HG02623 (cell line): ENCODE measurements around the gene MKLN1.
"Not testable (repeated sequence)": the region's sequence is repeated elsewhere in the genome, so short reads cannot be mapped to it uniquely, and the experiment has no call there.

Source experiments
- ATAC-seq: cut with Tn5 transposase; IDR thresholded peaks from one replicate; pipeline ENCODE4 v1.9.1; 2021; ENCODE audit warnings: moderate library complexity; ENCODE audit not compliant: unreplicated experiment

MKLN1 gene

DNA sequence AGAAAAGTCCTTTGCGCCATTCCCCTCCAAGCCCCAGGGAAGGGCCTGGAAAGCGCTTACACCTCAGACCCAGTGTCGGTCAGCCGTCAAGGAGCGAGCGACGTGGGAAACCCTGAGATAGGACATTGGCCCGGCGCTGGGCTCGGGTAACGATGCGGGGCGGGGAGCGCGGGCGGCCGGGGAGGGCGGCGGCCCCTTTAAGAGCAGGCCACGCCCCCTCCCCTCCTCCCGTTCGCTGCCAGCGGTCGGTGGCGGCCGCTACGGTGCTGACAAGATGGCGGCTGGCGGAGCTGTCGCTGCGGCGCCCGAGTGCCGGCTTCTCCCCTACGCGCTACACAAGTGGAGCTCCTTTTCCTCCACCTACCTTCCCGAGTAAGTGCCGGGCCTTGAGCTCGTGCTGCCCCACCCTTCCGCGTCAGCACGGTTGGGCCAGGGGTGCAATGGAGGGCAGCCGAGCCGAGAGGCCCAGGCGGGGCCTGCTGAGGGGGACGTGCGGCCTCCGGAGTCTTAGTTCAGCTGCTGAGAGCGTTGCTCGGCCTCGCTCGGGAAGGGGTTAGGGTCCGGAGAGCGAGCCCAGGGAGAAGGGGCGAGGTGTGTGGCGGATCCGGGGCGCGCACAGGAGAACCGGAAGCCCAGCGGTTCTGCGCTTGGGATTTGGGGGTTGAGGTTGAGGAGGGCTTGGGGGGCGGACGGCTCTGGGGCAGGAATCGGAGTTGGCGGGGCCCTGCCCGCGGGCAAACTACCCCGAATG lies at the start of gene MKLN1:
TSS of gene MKLN1 (plus strand) at position 251 of the 751 bp plus-strand sequence. CDS start at position 275, 24 bp downstream.
- ATAC-seq = peak; percentile 80

DNA sequence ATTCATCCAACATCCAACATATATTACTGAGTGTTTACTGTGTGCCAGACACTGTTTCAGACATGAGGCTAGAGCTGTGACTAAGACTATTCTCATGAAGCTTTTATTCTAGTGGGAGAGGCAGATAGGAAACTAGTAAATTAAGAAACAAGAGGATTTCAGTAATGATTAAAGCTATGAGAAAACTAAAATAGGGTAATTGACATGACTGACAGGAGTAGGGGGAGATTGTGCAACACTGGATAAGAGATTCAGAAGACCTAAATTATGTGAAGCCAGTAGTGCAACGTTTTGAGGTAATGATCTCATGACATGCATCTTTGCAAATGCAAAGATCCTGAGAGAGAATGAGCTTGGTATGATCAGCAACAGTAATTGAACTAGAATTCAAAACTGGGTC lies 48.6 kb upstream of the MKLN1 start:
- no peak for ATAC-seq

DNA sequence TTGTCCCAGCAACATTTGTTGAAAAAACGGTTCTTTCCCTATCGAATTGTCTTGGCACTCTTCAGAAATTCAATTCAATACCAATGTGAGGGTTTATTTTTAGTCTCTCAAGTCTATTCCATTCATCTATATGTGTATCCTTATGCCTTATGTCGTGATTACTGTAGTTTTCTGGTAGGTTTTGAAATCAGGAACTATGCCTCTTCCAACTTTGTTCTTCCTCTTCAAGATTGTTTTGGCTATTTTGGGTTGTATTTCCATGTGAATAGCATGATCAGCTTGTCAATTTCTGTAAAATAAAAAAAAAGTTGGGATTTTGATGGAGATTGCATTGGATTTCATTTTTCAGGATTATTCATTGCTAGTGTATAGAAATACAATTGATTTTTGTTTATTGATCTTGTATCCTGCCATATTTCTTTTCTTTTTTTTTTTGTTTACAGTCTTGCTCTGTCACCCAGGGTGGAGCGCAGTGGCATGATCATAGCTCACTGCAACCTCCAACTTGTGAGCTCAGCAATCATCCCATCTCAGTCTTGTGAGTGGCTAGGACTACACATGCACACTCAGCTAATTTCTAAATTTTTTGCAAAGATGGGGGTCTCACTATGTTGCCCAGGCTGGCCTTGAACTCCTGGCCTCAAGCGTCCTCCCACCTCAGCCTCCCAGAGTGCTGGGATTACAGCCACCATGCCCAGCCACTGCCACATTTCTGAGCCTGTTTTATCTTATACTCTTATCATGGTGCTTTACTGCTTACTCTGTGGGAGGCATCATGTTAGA lies 46.2 kb upstream of the MKLN1 start:
- ATAC-seq = no peak

DNA sequence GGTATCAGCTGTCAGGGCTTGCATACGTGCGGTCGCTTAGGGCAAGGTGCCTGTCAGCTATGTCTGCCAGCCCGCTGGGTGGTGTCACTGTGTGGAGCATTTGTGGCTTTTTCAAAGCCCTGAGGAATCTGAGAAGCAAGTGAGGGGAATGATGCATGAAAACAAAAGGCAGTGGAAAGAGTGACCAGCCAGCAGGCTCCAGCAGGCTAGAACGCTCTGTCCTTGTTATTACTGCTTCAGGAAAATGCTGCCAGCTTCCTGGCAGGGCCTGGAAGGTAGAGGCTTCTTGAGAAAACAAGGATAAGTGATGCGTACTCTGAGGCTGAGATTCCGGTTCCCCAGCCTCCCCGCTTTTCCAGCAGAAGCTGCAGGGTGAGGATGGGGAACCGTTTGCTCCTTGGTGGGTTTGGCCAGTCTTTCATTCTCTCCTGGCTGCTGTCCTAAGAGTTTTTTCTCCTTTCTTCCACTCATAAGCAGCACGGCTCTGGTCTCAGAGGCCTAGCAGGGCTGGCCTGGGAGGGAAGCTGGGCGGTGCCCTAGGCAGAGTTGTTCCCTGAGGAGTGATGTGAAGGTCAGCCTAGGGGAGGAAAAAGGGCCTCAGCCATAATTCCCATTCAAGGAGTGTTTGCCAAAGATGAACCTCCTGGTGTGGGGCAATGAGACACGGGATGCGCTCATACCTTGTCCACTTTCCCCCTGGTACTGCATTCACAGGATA lies 42.8 kb upstream of the MKLN1 start:
- ATAC-seq = no peak

DNA sequence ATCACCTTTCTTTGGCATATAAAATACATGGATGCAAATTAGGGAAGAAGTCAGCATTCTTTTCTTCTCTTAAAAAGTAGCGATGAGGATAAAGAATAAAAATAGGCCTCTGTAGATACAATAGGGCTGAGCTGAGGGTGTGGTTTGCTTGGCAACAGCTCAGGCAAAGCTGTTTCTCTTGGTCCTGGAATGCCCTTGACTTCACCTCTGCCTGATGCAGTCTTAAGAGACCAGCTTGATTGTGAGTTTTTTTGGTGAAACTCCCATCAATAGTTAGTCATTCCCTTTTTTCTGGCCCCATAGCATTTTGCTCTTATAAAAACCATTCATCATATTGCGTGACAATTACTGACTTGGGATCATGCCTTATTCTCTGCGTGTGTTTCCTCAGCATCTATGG lies 42.1 kb upstream of the MKLN1 start:
- no peak for ATAC-seq

DNA sequence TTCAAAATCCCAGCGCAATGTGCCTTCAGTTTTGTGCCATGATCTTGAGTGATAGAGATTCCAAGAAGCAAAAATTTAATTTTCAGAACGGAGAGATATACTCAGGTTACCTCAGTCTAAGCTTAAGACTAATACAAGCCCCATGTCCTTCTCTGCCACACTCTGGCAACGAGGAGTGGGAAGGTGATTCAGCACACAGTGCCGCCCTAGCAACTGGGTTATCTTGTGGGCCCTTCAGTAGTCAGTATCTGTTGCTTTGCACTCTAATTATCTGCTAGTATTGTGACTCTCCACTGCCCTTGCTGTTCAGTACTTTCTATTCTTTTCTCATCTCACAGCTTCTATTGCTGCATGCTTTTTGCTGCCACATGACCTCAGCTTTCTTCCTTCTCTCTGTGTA lies 39.2 kb upstream of the MKLN1 start:
- no peak for ATAC-seq

DNA sequence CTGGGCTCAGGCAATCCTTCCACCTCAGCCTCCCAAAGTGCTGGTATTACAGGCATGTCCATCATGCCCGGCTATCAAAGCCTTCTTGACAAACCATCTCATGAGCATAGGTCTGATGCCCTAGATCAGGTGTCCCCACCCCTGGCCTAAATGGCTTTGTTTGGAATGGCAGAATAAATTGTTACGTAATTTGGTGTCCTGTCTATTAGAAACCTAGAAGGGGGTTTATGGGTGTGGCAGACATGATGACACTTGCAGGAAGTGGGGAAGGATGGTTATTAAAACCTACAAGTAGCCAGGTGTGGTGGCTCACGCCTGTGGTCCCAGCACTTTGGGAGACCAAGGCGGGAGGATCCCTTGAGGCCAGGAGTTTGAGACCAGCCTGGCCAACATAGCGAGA lies 38.6 kb upstream of the MKLN1 start:
- no peak for ATAC-seq

DNA sequence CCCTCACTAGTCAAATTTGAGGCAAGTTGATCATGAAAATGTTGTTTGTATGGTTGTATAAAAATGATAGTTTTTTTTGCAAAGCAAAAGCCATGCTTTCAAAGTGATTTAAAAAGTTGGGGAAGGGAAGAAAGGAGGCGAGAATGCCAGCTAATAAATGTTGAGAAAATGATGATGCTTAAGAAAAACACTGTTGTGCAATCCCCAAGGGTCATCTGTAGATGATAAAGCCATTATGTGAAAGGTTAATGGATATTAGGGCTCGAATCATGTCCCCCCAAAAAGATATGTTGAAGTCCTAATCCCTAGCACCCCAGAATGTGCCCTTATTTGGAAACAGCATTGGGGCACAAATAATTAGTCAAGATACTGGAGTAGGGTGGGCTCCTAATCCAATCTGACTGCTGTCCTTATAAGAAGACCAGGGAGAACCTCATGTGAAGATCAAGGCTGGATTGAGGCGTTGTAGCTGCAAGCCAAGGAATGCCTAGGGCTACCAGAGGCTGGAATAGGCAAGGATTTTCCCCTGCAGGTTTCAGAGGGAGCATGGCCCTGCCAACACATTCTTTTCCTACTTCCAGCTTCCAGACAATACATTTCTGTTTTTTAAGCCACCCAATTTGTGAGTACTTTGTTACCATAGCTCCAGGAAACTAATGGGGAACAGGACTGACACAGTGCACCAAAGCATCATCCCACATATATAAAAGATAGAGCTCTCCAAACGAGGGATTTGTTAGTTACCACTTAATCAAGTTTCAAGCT lies 35.4 kb upstream of the MKLN1 start:
- no peak for ATAC-seq

DNA sequence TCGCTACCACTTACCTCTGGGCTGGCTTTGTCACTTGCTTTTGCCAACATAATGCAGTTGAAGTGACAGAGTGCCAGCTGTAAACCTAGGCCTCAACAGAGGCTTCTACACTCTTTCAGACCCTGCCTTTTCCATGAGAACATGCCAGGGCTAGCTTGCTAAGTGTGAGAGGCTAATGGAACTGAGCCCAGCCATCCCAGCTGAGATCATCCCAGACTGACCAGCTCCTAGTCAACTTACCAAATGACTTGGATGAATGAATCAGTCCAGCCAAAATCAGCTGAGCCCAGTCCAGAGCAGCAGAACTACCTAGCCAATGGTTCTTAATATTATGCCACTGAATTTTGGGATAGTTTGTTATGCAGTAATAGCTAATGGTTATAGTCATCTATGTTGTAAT lies 34.7 kb upstream of the MKLN1 start:
- no peak for ATAC-seq

DNA sequence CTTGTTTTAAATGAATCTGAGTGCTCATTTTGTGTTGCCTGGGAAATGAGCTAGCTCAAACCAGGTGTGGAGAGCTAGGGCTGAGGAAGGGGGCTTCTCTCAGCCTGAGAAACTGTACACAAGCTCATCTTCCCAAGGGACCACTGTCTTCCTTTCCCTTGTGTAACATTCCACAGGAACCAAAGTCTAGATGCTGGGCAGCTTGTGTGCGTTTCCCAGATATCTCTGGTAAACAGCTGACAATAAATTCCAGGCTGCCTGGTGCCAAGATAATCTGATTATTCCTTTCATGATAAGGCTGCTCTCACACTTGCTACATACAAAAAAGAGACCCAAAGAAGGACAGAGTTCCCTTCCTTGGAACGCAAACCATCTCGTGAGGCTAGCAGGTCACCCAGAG lies 33.1 kb upstream of the MKLN1 start:
- ATAC-seq = no peak

DNA sequence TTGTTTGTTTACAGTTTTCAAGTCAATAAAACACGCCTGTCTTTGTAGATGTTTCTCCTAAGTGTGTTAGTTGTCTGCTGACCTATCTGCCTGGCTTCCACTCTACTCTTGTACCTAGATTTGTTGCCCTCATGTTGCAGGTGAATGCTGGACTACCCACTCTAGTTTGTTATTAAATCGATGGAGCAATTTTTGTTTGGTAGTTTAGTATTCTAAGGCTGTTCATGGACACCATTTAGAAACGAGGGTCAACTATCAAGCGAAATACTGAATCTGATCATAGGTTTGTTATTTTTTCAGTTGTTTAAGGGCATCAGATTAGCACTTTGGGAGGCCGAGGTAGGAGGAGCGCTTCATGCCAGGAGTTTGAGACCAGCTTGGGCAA lies 29.1 kb upstream of the MKLN1 start:
- no peak for ATAC-seq

DNA sequence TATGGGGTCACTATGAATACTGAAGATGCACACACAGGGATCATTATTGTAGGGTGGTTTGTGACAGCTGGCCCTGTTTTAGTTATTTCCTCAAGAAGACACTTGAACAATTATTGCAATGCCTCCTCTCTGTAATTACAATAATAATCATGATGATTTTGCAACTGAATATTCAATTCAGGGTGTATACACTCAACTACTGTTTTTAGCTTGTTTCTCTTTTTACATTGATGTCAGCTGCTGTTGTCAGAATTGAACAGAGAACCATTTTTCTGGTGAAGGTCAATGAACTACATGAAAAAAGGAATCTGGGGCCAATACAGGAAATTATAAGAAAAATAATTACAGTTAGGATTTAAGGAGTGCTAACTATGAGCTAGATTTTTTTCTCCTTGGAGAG lies 28.6 kb upstream of the MKLN1 start:
- ATAC-seq = no peak

DNA sequence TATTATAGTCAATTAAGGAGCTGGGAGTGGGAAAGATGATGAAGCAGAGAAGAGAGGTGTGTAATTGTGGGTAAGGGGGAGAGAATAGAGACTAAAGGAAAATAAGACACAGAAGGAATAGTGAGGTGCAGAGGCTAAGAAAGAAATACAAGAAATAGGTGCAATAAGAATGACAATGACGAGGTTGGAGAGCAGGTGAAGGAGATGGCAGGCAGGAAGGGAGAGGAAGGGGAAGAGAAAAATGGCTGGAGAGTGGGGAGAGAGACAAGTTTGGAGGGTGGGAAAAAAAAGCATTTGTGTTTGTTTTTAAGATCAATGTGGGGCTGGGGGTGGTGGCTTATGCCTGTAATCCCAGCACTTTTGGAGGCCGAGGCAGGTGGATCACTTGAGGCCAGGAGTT lies 27.6 kb upstream of the MKLN1 start:
- ATAC-seq = no peak

DNA sequence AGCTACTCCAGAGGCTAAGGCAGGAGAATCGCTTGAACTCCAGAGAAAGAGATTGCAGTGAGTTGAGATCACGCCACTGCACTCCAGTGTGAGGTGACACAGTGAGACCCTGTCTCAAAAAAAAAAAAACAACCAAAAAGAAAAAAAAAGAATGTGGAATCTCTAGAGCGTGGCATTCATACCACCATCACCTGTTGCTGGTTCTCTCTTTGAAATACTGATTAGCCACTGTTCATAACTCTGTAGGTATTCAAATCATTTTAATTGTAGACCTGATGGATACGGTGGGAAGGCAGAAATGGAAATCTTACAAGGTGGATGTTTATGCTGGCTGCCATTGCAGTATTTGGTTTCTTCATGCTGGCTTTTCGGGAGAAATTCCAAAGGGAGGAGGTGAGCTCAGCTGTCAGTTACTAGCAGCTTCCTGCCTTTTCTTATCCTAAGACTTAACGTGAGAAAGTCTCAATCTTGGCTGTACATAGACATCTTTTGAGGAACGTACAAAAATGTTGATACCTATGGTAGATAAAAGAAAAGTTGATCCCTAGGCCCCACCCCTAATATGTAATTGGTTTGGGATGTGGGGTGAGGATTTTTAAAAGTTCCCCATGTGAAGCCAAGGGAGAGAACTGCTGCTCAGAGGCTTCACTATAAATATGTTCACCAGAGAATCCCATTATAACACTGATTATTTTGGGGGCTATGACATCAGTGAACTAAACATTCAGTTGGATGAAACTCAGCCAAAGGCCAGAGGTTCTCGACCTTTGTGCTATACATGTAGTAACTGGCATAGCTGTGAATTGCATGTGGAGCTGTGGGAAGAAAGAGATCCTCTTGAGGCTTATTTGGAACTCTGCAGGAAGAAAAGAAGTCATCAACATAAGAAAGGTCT lies 26.9 kb upstream of the MKLN1 start:
- ATAC-seq = no peak

DNA sequence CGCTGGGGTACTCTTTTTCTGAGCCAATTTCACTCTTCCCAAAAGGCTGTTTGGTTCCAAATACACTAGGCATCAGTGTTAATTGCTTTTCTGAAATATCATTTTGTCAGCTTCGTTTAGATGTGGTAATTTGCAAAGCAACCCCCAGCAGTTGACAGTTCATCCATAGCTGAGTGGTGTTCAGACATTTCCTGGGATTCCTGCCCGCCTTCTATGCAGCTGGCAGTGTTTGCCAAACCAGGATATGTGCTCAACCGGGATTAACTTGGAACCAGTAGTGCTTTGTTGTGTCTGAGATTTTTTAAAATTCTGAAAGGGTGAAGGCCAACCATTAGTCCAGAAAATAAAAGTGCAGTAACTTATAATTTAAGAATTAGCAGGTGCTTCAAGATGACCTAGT lies 25.2 kb upstream of the MKLN1 start:
- no peak for ATAC-seq

DNA sequence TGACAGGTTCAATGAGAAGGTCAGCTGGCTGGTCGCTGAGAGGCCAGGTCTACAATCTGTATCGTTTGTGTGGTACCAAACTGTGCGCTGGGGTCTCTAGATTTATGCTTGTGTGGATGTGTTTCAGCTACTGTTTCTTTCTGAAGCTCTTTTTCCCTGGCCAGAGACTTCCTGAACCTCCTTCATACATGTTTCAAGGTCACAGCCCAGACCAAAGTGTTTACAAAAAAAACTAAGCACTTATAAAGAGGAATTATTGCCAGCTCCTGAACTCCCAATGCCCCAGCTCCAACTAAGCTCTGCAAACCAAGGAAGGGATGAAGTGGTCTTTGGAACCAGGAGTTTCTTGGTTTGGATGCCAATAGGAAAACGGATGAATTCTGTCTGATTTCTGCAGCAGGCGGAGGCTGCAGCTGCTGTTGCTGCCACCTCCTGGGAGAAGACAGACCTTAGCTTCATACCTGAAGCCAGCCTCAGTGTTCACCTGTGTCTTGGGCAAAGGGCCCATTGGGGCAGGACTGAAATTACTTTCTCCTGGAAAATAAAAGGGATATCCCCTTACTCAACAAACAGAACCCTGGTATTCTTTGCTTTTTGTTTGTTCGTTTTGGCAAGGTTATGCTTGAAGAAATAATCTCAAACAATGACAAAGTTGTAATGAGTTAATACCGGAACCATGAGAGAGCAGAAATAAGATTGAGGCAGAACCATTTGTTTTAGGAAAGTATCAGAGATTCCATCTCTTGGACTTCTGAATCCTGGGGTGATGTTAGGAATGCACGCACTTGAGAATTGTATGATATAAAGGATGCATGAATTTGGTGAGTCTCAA lies 24.6 kb upstream of the MKLN1 start:
- no peak for ATAC-seq

DNA sequence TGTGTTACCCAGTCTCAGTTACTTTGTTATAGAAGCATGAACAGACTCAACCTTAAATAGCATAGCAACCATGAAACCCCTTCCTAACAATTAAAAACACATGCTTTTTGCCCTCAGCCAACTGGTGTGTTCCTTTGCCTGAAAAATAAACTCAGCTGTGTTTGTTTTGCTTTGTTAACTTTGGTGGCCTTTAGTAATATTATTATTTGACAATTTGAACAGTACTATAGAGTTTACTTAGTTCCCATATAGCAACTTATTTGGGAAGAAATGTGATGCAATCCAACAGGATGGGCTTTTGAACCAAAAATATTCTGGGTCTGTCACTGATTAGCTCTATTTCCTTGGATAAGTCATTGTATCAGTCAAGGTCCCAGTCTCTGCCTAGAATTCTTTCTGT lies 22.5 kb upstream of the MKLN1 start:
- no peak for ATAC-seq

DNA sequence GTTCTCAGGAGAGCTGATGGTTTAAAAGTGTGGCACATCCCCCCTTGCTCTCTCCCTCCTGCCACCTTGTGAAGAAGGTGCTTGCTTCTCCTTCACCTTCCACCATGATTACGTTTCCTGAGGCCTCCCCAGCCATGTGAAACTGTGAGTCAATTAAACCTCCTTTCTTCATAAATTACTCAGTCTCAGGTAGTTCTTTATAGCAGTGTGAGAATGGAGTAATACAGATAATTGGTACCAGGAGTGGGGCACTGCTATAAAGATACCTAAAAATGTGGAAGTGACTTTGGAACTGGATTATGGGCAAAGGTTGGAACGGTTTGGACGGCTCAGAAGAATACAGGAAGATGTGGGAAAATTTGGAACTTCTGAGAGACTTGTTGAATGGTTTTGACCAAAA lies 21.6 kb upstream of the MKLN1 start:
- ATAC-seq = not testable (repeated sequence)

DNA sequence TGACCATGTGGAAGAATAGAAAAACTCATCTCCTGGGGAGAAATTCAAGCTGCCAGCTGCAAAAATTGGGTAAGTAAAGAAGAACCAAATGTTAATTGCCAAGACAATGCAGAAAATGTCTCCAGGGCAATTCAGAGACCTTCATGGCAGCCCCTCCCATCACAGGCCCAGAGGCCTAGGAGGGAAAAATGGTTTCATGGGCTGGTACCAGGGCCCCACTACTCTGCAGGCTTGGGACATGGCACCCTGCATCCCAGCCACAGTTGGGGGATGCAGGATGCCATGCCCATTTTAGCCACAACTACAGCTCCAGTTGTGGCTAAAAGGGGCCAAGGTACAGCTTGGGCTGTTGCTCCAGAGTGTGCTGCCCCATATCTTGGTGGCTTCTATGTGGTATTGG lies 20.9 kb upstream of the MKLN1 start:
- no peak for ATAC-seq
